ENCODE data around the gene SOX6.

The SOX6 gene

GRCh38 chr11:16125796-16126195 is 230.6 kb downstream of the SOX6 start:
- no peak for DNase-seq (ENCODE audit: extremely low spot score)
- TF ChIP-seq, protein P1, sequence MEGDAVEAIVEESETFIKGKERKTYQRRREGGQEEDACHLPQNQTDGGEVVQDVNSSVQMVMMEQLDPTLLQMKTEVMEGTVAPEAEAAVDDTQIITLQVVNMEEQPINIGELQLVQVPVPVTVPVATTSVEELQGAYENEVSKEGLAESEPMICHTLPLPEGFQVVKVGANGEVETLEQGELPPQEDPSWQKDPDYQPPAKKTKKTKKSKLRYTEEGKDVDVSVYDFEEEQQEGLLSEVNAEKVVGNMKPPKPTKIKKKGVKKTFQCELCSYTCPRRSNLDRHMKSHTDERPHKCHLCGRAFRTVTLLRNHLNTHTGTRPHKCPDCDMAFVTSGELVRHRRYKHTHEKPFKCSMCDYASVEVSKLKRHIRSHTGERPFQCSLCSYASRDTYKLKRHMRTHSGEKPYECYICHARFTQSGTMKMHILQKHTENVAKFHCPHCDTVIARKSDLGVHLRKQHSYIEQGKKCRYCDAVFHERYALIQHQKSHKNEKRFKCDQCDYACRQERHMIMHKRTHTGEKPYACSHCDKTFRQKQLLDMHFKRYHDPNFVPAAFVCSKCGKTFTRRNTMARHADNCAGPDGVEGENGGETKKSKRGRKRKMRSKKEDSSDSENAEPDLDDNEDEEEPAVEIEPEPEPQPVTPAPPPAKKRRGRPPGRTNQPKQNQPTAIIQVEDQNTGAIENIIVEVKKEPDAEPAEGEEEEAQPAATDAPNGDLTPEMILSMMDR (IDR thresholded peaks at IDR 0.05; ENCODE audit: control extremely low read depth, extremely low read depth, low read depth, missing control alignments), result no peak
- POLR2A ChIA-PET, result no interaction called here
- CTCF ChIA-PET, result interaction anchor here (1.8 kb wide), 1 partner anchor 13 kb away, joined by 3 read pairs; no protein-coding TSS in a partner anchor

GRCh38 chr11:16124390-16124789 is 232.0 kb downstream of the SOX6 start:
- DNase-seq (ENCODE audit: extremely low spot score), result no peak
- POLR2A ChIA-PET, result no interaction called here
- TF ChIP-seq, protein P1 (IDR thresholded peaks at IDR 0.05; ENCODE audit: control extremely low read depth, extremely low read depth, low read depth, missing control alignments), result no peak
- CTCF ChIA-PET, result no interaction called here

- POLR2A ChIA-PET, result no interaction called here
- TF ChIP-seq, protein P1 (IDR thresholded peaks at IDR 0.05; ENCODE audit: control extremely low read depth, extremely low read depth, low read depth, missing control alignments), result no peak
- CTCF ChIA-PET, result no interaction called here
- DNase-seq (ENCODE audit: extremely low spot score), result no peak
Measured at GRCh38 chr11:16121853-16122252, 234.5 kb downstream of the SOX6 start.

GRCh38 chr11:16120008-16120407 is 236.3 kb downstream of the SOX6 start:
- ChIA-PET POLR2A (no interaction called here), CTCF (interaction anchor here (1.6 kb wide), 1 partner anchor 9 kb away, joined by 4 read pairs; no protein-coding TSS in a partner anchor)

DNA sequence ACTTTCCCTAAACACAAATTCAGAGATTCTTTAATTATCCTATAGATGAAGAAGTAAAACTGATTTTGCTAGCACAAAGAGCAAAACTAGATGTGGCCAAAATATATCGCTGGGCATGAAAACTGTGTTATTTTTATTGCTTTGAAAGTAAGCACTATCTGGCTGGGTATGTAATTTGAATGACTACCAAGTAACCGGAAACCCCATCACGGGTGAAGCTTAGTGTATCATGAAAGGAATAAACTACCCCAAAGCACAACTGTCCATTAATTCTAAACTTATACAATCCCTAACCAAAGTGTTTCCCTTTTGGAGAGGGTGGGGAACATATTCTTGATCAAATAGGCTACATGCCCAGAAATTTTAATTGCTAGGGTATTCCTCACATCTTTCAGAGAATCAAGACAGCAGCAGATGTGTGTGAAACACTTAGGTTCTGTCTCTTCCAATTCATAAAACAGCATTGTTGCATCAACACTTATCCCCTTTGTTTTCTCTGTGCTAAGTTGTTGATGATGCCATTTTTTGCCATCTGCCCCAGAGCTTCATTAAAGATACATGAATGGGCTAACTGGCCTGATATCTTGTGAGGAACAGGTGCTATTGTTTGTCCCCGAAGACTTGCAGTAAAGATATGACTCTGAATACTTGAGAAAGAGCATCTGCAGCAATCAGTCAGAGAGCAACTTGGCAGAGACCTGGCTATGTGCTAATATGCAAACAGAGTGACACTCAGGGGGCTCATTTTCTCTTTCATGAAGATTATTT is 238.2 kb downstream of the SOX6 start:
- POLR2A ChIA-PET, result no interaction called here
- no peak for DNase-seq (ENCODE audit: extremely low spot score)

More at GRCh38 chr11:16120008-16120407, 236.3 kb downstream of the SOX6 start:
- TF ChIP-seq, protein P1 (IDR thresholded peaks at IDR 0.05; ENCODE audit: control extremely low read depth, extremely low read depth, low read depth, missing control alignments), result no peak
- DNase-seq (ENCODE audit: extremely low spot score), result no peak

GRCh38 chr11:16114978-16115871 is 241.1 kb downstream of the SOX6 start:
- ChIA-PET POLR2A (no interaction called here), CTCF (interaction anchor here (1.3 to 1.6 kb wide), 3 partner anchors 9 to 23 kb away, joined by 4 to 5 read pairs (median 4); no protein-coding TSS in a partner anchor)
- TF ChIP-seq, protein P1 (IDR thresholded peaks at IDR 0.05; ENCODE audit: control extremely low read depth, extremely low read depth, low read depth, missing control alignments), result no peak
- no peak for DNase-seq (ENCODE audit: extremely low spot score)

More for the DNA sequence above, 238.2 kb downstream of the SOX6 start:
- TF ChIP-seq, protein P1 (IDR thresholded peaks at IDR 0.05; ENCODE audit: control extremely low read depth, extremely low read depth, low read depth, missing control alignments), result no peak
- CTCF ChIA-PET, result no interaction called here

Measured in GM10248 (cell line).